Measurements from ENCODE around the gene ERC2.

The ERC2 gene

GRCh38 chr3:55719006-55719405, 749.3 kb downstream of the ERC2 start:
- TF ChIP-seq CTCF (IDR thresholded peaks at IDR 0.05; ENCODE audit: low read depth, low read length, missing control alignments), result no peak
- in situ Hi-C loops (cut with HindIII; ENCODE audit: low sequenced_read_pairs), result loop anchor here (5.0 kb wide), 1 partner anchor 232 kb away; the partner anchor contains the start of gene WNT5A
- DNase-seq (ENCODE audit: low read depth), result no peak
- H3K4me3 ChIP-seq (ENCODE audit: low read depth, low read length), result no peak overlapping the region

DNA sequence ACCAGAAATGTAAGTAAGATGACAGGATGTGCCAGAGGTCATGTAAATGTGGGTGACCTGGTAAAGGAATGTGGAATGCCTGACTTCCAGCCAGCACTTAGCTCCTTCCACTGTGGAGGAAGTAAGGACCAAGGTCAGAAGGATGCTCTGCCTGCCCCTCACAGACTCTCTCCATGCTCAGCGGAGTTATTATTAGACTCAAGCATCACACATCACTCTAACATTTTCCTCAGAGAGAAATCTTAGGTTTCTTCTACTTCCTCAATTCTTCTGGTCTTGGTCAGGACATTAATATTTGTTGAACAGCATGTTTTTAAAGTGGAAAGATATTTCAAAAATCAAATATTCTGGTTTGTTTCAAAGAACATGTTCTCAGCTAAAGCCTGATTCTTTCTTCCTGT, 749.7 kb downstream of the ERC2 start:
- in situ Hi-C loops (cut with HindIII; ENCODE audit: low sequenced_read_pairs), result loop anchor here (5.0 kb wide), 1 partner anchor 231 kb away; the partner anchor contains the start of gene WNT5A
- no peak for DNase-seq (ENCODE audit: low read depth)
- no peak for TF ChIP-seq CTCF (IDR thresholded peaks at IDR 0.05; ENCODE audit: low read depth, low read length, missing control alignments)
- no peak overlapping the region for H3K4me3 ChIP-seq (ENCODE audit: low read depth, low read length)

- no peak for DNase-seq (ENCODE audit: low read depth)
- no peak overlapping the region for H3K4me3 ChIP-seq (ENCODE audit: low read depth, low read length)
- in situ Hi-C loops (cut with HindIII; ENCODE audit: low sequenced_read_pairs), result loop anchor here (5.0 kb wide), 1 partner anchor 231 kb away; the partner anchor contains the start of gene WNT5A
- no peak for TF ChIP-seq CTCF (IDR thresholded peaks at IDR 0.05; ENCODE audit: low read depth, low read length, missing control alignments)
These were observed 750.2 kb downstream of the ERC2 start for GRCh38 chr3:55718074-55718473.

DNA sequence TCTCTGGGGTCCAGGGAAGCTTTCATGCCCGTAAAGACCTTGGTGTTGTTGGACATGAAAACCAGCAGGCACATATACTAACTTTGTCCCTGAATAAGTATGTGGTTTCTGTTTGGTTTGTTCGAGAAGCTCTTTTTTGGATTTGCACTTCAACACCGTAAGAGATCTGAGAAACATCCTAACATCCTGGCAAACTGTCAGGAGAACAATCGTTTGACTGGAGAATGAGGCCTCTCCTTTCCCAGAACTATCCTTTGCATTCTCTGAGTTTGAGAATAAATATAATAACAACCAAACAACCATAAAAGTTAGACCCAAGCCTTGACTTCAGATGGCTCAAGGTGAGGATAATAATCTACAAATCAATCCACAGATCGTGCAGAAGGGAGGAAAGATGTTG, 750.8 kb downstream of the ERC2 start:
- in situ Hi-C loops (cut with HindIII; ENCODE audit: low sequenced_read_pairs), result loop anchor here (5.0 kb wide), 1 partner anchor 230 kb away; the partner anchor contains the start of gene WNT5A
- DNase-seq (ENCODE audit: low read depth), result no peak
- no peak overlapping the region for H3K4me3 ChIP-seq (ENCODE audit: low read depth, low read length)
- TF ChIP-seq CTCF (IDR thresholded peaks at IDR 0.05; ENCODE audit: low read depth, low read length, missing control alignments), result no peak

DNA sequence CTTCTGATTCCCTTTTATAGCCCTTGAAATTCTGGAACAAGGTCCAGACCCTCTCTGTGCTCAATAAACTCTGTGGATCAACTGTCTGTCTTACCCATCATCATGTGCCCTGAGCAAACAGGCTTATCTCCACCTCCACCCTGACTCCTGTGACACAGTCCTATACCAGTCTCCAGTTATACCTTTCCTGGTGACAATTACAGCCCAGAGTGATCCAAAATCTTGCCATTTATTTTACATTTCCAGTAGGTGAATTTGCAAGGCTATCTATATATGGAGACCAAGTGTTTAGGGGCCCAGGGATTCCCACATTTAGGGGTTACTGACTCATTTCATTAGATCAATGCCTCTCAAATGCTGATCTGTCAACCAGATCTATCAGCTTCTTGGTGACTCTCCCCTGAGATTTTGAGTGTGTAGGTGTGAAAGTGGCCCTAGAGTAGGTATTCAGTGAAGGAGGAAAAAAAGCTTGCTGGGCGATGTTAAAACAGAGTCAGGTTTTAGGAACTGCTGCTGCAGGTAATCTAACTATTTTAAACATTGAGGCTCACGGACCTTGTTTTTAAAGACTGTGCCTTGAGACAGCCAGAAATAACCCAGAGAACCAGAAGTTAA, 751.5 kb downstream of the ERC2 start:
- H3K4me3 ChIP-seq (ENCODE audit: low read depth, low read length), result no peak overlapping the region
- no peak for DNase-seq (ENCODE audit: low read depth)
- TF ChIP-seq CTCF (IDR thresholded peaks at IDR 0.05; ENCODE audit: low read depth, low read length, missing control alignments), result no peak
- in situ Hi-C loops (cut with HindIII; ENCODE audit: low sequenced_read_pairs), result loop anchor here (5.0 kb wide), 1 partner anchor 229 kb away; the partner anchor contains the start of gene WNT5A

DNA sequence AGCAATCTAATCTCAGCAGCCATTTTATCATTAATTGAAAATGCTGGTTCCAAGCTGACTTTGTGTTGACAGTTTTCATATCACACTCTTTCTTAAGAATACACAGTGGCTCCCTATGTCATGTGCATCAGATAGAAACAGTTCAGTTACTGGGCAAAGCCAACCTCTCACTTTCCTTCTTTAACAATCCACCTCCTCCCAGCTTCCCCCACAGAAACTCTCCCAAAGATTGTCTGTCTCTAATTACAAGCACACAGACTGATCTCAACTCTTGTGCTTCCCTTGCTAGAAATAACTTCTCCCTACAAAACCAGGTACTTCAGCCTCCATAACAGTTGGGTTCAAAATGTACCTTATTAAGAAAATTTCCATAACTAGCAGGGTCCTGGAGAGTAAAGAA, 752.2 kb downstream of the ERC2 start:
- no peak for DNase-seq (ENCODE audit: low read depth)
- no peak for TF ChIP-seq CTCF (IDR thresholded peaks at IDR 0.05; ENCODE audit: low read depth, low read length, missing control alignments)
- no peak overlapping the region for H3K4me3 ChIP-seq (ENCODE audit: low read depth, low read length)
- in situ Hi-C loops (cut with HindIII; ENCODE audit: low sequenced_read_pairs), result loop anchor here (5.0 kb wide), 1 partner anchor 229 kb away; the partner anchor contains the start of gene WNT5A

All from astrocyte of the cerebellum (primary cell).